Pancreas (tissue), 10 donors: ENCODE results near the gene KIAA1549. TPM values are rescaled to one million over a fixed set of nuclear protein-coding genes. Genes with fewer than 3 reads are reported as not detected.
"Not testable (repeated sequence)": the region's sequence is repeated elsewhere in the genome, so short reads cannot be mapped to it uniquely, and the experiment has no call there.

ENCODE experiments used
- ATAC-seq, 4 donors: fragments of 200-7000 bp; cut with Tn5 transposase; one replicate each; pipeline versions ENCODE4 v1.8.0 to v1.9.1; 2020; ENCODE audit warnings: mild to moderate bottlenecking in 4 of 4, moderate library complexity in 4 of 4
- DNase-seq, 6 donors: peaks; one replicate each; pipeline ENCODE4 v3.0.0-alpha.2; 2020
- FAIRE-seq: peaks from 2 replicates; lab custom pipeline; 2012; peaks lifted over from hg19 to GRCh38; lab: Jason Lieb, UNC
- H3K27ac ChIP-seq, 4 donors: fragments of 200-600 bp; sonication (generic); 1 replicate in 3 of 4; 2 replicates in 1 of 4; pipeline versions ENCODE4 v1.5.0 to v1.8.0; 2020
- H3K27me3 ChIP-seq, 4 donors: fragments of 200-600 bp; one replicate each; pipeline ENCODE4 v1.8.0; 2021
- H3K36me3 ChIP-seq, 3 donors: fragments of 200-600 bp; sonication (generic) in 1 of 3; one replicate each; pipeline versions ENCODE4 v1.5.0 to v1.8.0; 2020 to 2021
- H3K4me1 ChIP-seq, 3 donors: fragments of 200-600 bp; one replicate each; pipeline ENCODE4 v1.8.0; 2021
- H3K4me3 ChIP-seq, 4 donors: fragments of 200-600 bp; sonication (generic) in 2 of 4; one replicate each; pipeline versions ENCODE4 v1.5.0 to v1.8.0; 2020 to 2021
- H3K9me3 ChIP-seq, 4 donors: fragments of 200-600 bp; one replicate each; pipeline ENCODE4 v1.8.0; 2021
- CTCF ChIP-seq, 4 donors: fragments of 200-600 bp; sonication (generic) in 3 of 4; IDR thresholded peaks; one replicate each; pipeline versions ENCODE4 v1.5.0 to v1.8.0; 2021; ENCODE audit warnings: antibody characterized with exemption in 4 of 4
- WGBS, 2 donors: extraction: QIAGEN DNeasy Blood & Tissue Kit; methylation state at CpG; one replicate each; pipeline ENCODE4 v1.1.7; 2013; 5-methylcytosine and 5-hydroxymethylcytosine counted together
- intact Hi-C, 3 donors: fragments of 100-400 bp; cut with DNase I; formaldehyde crosslinking; loops; one replicate each; pipeline versions ENCODE4 v1.11.1 to v1.14.2; 2022
- polyA plus RNA-seq, 2 donors: library from polyadenylated mRNA; stranded (reverse); fragments of 200-250 nt; gene quantifications; one replicate each; pipeline ENCODE4 v1.2.3, GENCODE V29; 2013
- total RNA-seq, 6 donors: library from RNA; stranded (reverse); fragmentation: NEBNext Ultra II Directional in 4 of 6; extraction: Animal tissue kit (Norgen Biotek cat#: 25700) in 4 of 6; gene quantifications; one replicate each; pipeline versions ENCODE4 v1.2.1 to v1.2.4, GENCODE V29; 2021 to 2023
- donor health status: healthy with polysubstance abuse.
- donor health status: DM: no; HTN: no; CAD: no; lungs with moderate emphysema.
- donor health status: DM: no; HTN: no; CAD: no.
- donor health status: control.
- donor health status: control.
- donor health status: Bipolar disorder and iron deficiency.
- donor health status: DM: yes; HTN: yes; CAD: no.
- donor health status: DM: no; HTN: no; CAD: no.
- donor health status: DM: no; HTN: no; CAD: no.
- donor health status: DM: yes; HTN: yes; CAD: no.

The KIAA1549 gene
- total and polyA plus RNA-seq, 8 donors: 1.9 to 8.0 (median 7.0) TPM

GRCh38 chr7:138980563-138981291 lies 462 bp downstream of the KIAA1549 start:
- DNase-seq (peak in 2 of 6 donors; percentile 24 to 32), FAIRE-seq (no peak), ATAC-seq (peak; percentile 19 to 47 (median 30))
- Histone ChIP-seq H3K27me3 (no peaks in the 10 kb centered on the region), H3K4me3 (peak overlapping the region; percentile 47 to 66 (median 50)), H3K36me3 (no peaks in the 10 kb centered on the region), H3K4me1 (peaks cover 8 to 26% (median 10%) of the 10 kb centered on the region in 3 donors), H3K9me3 (no peaks in the 10 kb centered on the region), H3K27ac (peak overlapping the region; percentile 36 to 58 (median 52))
- WGBS, 2 donors: 0% methylated on average over 40 to 68 of the region's 68 CpGs
- intact Hi-C loops: loop anchor here in 2 of 3 donors (10.0 kb wide), 1 partner anchor 96 kb away; no protein-coding TSS in a partner anchor
- TF ChIP-seq CTCF (IDR thresholded peaks at IDR 0.05): no peak

GRCh38 chr7:138979988-138980562 lies 1.1 kb downstream of the KIAA1549 start:
- TF ChIP-seq CTCF (IDR thresholded peaks at IDR 0.05): no peak
- DNase-seq (no peak), FAIRE-seq (no peak), ATAC-seq (peak; percentile 8 to 22 (median 13))
- WGBS, 2 donors: 13 to 14% methylated on average over 9 of the region's 9 CpGs
- H3K36me3 ChIP-seq: no peaks in the 10 kb centered on the region
- H3K27ac ChIP-seq: peak overlapping the region; percentile 40 to 58 (median 52)
- no peaks in the 10 kb centered on the region for H3K27me3 ChIP-seq
- H3K4me3 ChIP-seq: peak overlapping the region; percentile 47 to 66 (median 50)
- intact Hi-C loops: loop anchor here in 2 of 3 donors (10.0 kb wide), 1 partner anchor 95 kb away; no protein-coding TSS in a partner anchor
- no peaks in the 10 kb centered on the region for H3K9me3 ChIP-seq
- peaks cover 10 to 32% (median 10%) of the 10 kb centered on the region in 3 donors for H3K4me1 ChIP-seq

DNA sequence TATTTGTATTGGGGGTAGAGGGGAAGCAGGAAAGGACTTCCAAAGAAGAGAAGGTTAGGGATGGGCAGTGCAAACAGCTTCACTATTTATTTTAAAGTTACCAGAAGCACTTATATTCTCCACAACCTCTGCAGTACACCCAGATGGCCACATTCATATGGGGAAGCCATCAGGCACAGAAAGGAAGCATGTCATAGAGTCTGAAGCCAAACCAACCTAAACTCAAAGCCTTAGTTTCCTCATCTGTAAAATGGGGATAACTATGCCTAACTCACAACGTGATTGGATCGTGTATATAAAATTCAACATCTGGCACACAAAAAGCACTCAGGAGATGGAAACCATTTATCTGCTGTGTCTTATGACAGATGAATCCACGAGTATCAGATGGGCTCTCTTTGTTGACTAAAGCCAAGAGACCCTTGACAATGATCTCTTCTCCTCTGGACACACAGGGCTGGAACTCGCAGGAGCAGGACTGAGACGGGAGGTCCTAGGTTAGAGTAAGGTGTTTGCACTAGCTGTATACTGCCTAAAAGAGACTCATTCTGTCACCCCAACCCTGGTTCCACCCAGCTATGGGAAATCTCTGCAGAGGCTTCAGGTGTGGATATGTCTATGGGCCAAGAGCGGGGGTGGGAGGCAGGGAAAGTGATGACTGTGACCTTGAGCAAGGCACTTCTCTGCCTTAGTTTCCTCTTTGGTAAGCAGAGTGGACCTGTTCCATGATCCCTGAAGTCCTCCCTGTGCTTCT lies 1.8 kb downstream of the KIAA1549 start:
- peak in 1 of 4 donors; percentile 7 for TF ChIP-seq CTCF (IDR thresholded peaks at IDR 0.05)
- ATAC-seq: peak; percentile 43 to 65 (median 63)
- intact Hi-C loops: no loop called here
- H3K4me3 ChIP-seq: peak overlapping the region in 3 of 4 donors; percentile 47 to 66 (median 48)
- WGBS, 2 donors: 39 to 47% methylated on average over 6 of the region's 6 CpGs
- no peak for FAIRE-seq
- peaks cover 13 to 38% (median 17%) of the 10 kb centered on the region in 3 donors for H3K4me1 ChIP-seq
- H3K27ac ChIP-seq: peak overlapping the region; percentile 40 to 58 (median 54)
- DNase-seq: peak in 4 of 6 donors; percentile 60 to 77 (median 62)
- H3K9me3 ChIP-seq: no peaks in the 10 kb centered on the region
- H3K27me3 ChIP-seq: no peaks in the 10 kb centered on the region
- H3K36me3 ChIP-seq: no peaks in the 10 kb centered on the region

DNA sequence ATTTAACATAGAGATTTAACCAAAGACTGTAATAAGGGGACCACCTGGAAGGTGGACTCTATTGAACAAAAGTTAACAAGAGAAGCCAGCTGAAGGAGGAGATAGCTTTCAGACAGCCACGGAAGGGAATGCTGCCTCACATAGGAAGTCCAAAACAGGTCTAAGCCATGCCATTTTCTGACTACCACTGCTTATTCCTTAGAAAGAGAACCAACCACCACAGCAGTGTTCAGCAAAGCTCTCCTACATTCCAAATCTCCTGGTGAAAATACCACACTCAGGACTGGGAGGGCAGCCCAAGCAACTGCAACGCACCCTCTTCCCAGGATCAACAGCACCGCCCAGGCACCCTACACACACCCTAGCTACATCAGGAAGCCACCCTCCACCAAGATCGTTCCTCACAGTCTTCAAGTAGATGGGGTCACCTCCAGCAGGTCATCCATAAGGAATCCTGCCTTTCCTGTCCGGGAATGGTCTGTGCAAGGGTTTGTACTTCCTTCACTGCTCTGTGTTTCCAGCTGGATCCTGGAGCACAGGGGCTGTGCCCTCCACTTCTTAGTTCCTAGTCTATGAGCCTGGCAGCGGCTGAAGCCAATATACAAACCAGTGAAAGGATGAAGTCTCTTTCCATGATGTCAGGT lies 2.5 kb downstream of the KIAA1549 start:
- DNase-seq: peak in 1 of 6 donors; percentile 18
- 41 to 44% methylated on average over 6 of the region's 6 CpGs for WGBS, 2 donors
- intact Hi-C loops: no loop called here
- FAIRE-seq: no peak
- H3K4me3 ChIP-seq: peak overlapping the region in 3 of 4 donors; percentile 6 to 66 (median 8)
- ATAC-seq: peak in 2 of 4 donors; percentile 4 to 12
- peaks cover 18 to 41% (median 22%) of the 10 kb centered on the region in 3 donors for H3K4me1 ChIP-seq
- peak overlapping the region in 3 of 4 donors; percentile 28 to 58 (median 53) for H3K27ac ChIP-seq
- H3K36me3 ChIP-seq: no peaks in the 10 kb centered on the region
- H3K27me3 ChIP-seq: no peaks in the 10 kb centered on the region
- no peaks in the 10 kb centered on the region for H3K9me3 ChIP-seq
- TF ChIP-seq CTCF (IDR thresholded peaks at IDR 0.05): no peak

DNA sequence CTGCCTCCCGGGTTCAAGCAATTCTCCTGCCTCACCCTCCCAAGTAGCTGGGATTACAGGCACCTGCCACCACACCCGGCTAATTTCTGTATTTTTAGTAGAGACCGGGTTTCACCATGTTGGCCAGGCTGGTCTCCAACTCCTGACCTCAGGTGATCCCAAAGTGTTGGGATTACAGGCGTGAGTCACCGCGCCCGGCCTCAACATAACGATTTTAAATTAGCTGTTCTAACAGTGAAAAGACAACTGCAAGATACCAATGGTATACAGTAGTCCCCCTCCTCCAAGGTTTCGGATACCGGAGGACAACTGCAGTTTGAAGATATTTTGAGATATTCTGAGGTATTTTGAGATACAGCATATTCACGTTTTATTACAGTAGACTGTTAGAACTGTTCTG lies 5.0 kb downstream of the KIAA1549 start:
- ATAC-seq, H3K4me3 ChIP-seq, H3K36me3 ChIP-seq, intact Hi-C loops, H3K27me3 ChIP-seq, H3K9me3 ChIP-seq, FAIRE-seq, H3K27ac ChIP-seq: not testable (repeated sequence)
- 44 to 45% methylated on average over 11 of the region's 11 CpGs for WGBS, 2 donors
- H3K4me1 ChIP-seq: peaks cover 15 to 41% (median 28%) of the 10 kb centered on the region in 3 donors
- peak in 1 of 6 donors; percentile 23 for DNase-seq
